Superior temporal gyrus (tissue), 1 donor: Measurements from ENCODE around the gene ERBB2.
"Not testable (repeated sequence)": the region's sequence is repeated elsewhere in the genome, so short reads cannot be mapped to it uniquely, and the experiment has no call there.

Experiments used
- DNase-seq: peaks from one replicate; pipeline ENCODE4 v3.0.0-alpha.2; 2016; ENCODE audit errors: extremely low spot score

ERBB2 gene

GRCh38 chr17:39745335-39746144 is 45.7 kb downstream of the ERBB2 start:
- no peak for DNase-seq

GRCh38 chr17:39746145-39746461 is 46.2 kb downstream of the ERBB2 start:
- no peak for DNase-seq

DNA sequence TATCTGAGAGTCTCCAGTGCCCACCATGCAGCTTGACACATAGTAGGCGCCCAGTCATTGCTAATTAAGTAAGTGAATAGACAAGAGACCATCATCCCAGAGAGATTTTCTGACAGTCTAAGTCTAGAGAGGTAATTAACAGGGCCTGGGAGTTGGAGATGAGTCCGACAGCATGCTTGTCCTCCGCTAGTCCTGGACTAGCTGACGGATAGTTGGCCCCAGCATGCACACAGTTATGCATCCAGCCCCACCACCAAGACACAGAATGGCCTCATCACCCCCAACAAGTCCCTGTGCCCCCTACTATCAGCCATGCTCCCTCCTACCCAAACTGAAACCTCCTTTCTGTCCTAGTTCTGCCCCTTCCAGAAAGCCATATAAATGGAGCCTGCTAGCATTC is 47.9 kb downstream of the ERBB2 start:
- DNase-seq = no peak

DNA sequence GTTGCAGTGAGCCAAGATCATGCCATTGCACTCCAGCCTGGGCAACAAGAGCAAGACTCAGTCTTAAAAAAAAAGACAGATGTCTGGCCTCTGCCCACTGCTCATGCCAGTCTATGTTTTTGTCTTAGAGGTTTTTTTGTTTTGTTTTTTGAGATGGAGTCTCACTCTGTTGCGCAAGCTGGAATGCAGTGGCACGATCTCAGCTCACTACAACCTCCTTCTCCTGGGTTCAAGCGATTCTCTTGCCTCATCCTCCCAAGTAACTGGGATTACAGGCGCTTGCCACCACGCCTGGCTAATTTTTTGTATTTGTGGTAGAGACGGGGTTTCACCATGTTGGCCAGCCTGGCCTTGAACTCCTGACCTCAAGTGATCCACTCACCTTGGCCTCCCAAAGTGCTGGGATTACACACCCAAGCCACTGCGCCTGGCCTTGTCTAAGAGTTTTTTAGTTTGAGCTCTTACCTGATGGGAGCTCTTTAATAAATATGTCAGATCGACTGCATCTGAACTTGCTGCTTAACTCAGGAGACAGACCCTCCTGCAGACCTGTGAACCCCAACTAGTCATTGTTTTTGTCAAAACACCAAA is 48.7 kb downstream of the ERBB2 start:
- DNase-seq = not testable (repeated sequence)

GRCh38 chr17:39750131-39751015 is 50.5 kb downstream of the ERBB2 start:
- DNase-seq = no peak

- no peak for DNase-seq
These were observed 51.2 kb downstream of the ERBB2 start for GRCh38 chr17:39751016-39751543.

GRCh38 chr17:39751637-39752036 is 51.8 kb downstream of the ERBB2 start:
- no peak for DNase-seq

- DNase-seq = no peak
These were observed 52.5 kb downstream of the ERBB2 start for GRCh38 chr17:39752241-39752881.

GRCh38 chr17:39753514-39754160 is 53.8 kb downstream of the ERBB2 start:
- DNase-seq = no peak

DNA sequence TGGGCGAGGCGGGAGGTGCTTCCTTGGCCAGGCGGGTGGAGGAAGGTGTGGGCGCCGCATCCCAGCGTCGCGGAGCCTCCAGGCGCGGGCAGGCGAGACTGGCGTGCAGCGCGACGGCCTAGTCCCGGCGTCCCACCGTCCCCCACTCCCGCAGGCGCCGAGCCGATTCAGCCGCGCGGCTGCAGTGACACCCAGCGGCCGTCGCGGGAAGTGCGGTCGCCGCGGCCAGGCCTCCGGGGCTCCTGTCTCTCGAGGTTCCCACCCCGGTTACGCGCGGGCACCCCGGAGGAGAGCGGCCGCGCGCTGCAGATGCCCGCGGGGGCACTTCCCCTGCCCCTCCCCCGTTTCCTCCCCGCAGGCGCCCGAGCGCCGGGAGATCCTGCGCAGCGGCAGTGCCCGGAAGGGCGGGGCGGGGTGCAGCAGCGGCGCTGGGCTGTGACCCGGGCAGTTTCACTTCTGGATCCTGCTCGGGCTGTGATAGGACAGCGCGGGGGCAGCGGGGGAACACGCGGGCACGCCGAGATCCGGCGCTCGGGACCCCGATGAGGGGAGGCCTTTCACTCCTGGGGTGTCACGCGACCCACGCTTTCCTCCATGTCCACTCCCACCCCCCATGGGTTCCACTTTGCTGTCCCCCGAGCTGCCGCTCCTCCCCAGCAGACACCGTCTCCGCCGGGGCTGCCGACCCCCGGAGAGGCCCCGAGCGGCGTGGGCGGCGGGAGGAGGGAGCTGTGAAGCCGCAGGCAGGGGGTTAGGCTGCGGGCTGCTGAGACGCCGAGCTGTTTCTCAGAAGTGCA is 54.5 kb downstream of the ERBB2 start:
- peak; percentile 77 for DNase-seq

DNA sequence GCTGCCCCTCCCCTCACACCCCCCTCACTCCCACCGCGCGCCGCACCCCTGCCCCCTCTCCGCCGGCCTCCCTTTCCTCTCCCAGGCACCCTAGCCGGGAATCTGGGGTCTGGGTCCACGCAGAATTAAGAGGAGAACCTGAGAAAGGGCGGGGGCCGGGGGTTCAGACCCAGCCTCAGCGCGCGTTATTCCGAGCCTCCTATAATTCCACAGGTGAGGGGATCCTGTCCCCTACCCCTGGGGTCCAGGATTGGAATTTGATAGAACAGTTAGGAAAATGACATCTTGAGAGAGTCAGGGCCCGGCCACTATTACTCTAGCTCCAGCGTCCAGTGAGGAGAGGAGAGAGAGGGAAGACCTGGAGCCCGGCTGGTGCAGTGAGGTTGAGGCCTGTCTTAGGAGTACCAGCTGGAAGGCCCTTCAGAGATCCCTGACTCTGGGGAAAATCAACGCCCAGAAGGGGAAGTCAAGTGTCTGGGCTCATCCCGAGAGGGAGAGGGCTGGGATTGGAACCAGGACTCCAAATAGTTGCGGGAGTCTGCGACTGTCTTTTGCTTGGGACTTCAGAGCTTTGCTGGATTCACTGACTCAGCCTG is 55.2 kb downstream of the ERBB2 start:
- no peak for DNase-seq

- no peak for DNase-seq
These were observed 55.9 kb downstream of the ERBB2 start for GRCh38 chr17:39755554-39756379.

- no peak for DNase-seq
These were observed 56.7 kb downstream of the ERBB2 start for GRCh38 chr17:39756380-39757079.

GRCh38 chr17:39757176-39757662 is 57.4 kb downstream of the ERBB2 start:
- DNase-seq = no peak

DNA sequence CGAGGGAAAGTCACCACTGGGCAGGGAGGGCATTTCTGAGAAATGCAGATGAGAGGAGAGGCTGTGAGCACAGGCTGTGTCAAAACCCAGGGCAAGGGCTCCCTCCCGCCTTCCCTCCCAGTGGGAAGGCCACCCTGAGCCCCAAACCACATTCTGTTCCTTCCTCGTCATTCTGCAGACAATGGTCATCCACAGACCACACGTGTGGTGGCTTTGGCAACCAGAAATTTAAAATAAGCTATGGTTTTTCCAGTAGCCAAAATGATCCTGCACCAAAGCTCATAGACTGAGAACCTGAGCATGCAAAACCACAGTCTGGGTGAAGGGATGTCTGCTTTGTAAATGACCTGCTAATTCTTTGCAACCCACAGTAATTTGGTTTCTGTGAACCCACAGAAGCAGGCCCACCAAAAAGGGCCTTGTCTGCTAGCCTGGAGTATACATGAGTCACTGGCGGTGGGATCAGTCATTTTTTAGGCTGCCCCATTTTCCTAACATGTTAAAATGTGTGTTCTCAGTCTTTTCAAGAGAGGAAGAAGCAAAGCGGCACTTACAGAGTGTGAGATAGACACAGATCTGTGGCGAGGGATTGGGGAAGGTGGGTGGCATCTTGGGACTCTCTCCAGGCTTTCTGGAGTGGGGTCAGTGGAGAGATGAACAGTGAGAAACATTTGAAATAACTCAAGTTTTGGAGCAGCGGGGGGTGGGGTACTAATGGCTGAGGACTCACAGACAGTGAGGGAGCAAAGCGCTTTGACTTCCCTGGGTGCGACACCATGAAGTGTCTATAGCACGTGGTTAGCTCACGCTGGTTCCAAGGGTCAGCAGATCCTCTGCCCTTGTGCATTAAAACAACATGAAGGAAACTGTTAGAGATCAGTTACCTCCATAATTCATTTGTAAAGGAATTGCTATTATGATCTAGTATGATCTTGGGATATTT is 58.3 kb downstream of the ERBB2 start:
- no peak for DNase-seq

GRCh38 chr17:39759204-39759603 is 59.3 kb downstream of the ERBB2 start:
- no peak for DNase-seq

DNA sequence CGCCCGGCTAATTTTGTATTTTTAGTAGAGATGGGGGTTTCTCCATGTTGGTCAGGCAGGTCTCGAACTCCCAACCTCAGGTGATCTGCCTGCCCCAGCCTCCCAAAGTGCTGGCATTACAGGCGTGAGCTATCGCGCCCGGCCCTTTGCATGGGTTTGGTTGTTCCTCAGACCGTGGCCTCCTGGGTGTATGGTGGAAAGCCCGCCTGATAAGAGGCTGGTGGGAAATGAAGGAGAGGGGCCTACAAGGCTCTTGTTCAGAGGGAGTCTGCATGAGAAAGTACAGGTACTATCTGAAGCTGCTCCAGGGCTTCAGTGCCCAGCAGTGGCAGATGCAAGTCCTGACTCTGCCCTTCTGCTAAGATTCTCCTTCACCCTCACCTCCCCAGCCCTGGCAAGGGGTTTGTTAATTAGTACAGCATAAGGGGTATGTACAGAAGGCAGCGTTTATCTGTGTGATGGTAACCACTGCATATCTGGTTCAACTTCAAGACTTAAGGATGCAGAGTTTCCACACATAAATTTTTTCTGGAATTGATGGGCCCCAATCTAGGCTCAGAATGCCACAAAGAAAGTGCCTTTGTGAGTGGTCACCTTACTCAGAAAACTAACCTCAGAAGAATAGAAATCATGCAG is 62.1 kb downstream of the ERBB2 start:
- DNase-seq = no peak
